Activated naive CD8-positive, alpha-beta T cell treated with anti-CD3 and anti-CD28 coated beads for 36 hours (primary cell): ENCODE results near the gene PPIF. TPM values are rescaled to one million over a fixed set of nuclear protein-coding genes. Genes with fewer than 3 reads are reported as not detected.

Source experiments
- DNase-seq: peaks from one replicate; pipeline ENCODE4 v3.0.0; 2021
- H3K27ac Mint-ChIP-seq: one replicate; pipeline ENCODE4 v1.8.0; 2022; ENCODE audit warnings: mild to moderate bottlenecking, moderate library complexity, mixed read lengths
- H3K27me3 Mint-ChIP-seq: one replicate; pipeline ENCODE4 v1.8.0; 2022; ENCODE audit warnings: mild to moderate bottlenecking, mixed read lengths
- H3K36me3 Mint-ChIP-seq: one replicate; pipeline ENCODE4 v1.8.0; 2021; ENCODE audit warnings: mild to moderate bottlenecking, mixed read lengths
- H3K4me1 Mint-ChIP-seq: one replicate; pipeline ENCODE4 v1.8.0; 2021; ENCODE audit warnings: mixed read lengths
- H3K4me3 Mint-ChIP-seq: one replicate; pipeline ENCODE4 v1.8.0; 2022; ENCODE audit warnings: mild to moderate bottlenecking, moderate library complexity, mixed read lengths
- H3K9me3 Mint-ChIP-seq: one replicate; pipeline ENCODE4 v1.8.0; 2022; ENCODE audit warnings: mixed read lengths
- total RNA-seq, 2 experiments: library from RNA; stranded (reverse); gene quantifications; one replicate each; pipeline ENCODE4 v1.2.3, GENCODE V29; 2021

Gene PPIF
- total RNA-seq, 2 experiments from 2014 or later, result 163 to 176 TPM

- H3K4me1 Mint-ChIP-seq, result no peaks in the 10 kb centered on the region
- H3K9me3 Mint-ChIP-seq, result no peaks in the 10 kb centered on the region
- H3K4me3 Mint-ChIP-seq, result no peak overlapping the region
- DNase-seq, result no peak
- peaks cover 4% of the 10 kb centered on the region for H3K27me3 Mint-ChIP-seq
- no peak overlapping the region for H3K27ac Mint-ChIP-seq
- no peaks in the 10 kb centered on the region for H3K36me3 Mint-ChIP-seq
Observed at GRCh38 chr10:79397575-79398303, 50.5 kb downstream of the PPIF start.

GRCh38 chr10:79398642-79399041 lies 51.4 kb downstream of the PPIF start:
- Mint-ChIP-seq H3K4me3 (no peak overlapping the region), H3K9me3 (no peaks in the 10 kb centered on the region), H3K27ac (no peak overlapping the region), H3K4me1 (no peaks in the 10 kb centered on the region), H3K27me3 (peaks cover 7% of the 10 kb centered on the region), H3K36me3 (no peaks in the 10 kb centered on the region)
- DNase-seq, result no peak

DNA sequence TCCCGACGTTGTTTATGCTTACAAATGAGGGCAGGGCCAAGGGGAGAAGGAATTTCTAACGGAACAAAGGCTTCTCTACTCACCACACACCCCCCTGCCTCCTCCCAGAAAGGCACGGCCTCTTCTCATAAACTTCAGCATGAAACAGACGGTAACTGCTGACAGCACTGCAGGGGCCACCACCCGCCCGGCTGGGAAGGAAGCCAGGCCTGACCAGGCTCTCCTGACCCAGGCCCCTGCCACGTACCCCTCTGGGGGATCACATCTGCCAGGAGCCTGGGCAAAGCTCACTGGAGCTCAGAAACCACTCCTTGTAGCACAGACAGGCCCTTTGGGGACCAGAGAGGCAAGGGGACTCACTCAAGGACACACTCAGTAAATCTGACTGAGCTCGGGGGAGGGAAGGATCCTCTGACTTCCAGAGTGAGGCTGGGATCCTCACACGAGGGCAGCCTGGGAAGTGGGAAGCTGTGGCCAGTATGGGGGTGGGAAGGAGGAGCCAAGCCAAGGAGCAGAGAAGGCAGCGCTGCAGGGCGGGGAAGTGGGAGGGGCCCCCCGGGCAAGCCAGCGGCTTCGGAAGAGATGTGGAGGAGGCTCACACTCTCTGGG lies 52.1 kb downstream of the PPIF start:
- H3K9me3 Mint-ChIP-seq, result no peaks in the 10 kb centered on the region
- no peaks in the 10 kb centered on the region for H3K4me1 Mint-ChIP-seq
- H3K36me3 Mint-ChIP-seq, result no peaks in the 10 kb centered on the region
- no peak for DNase-seq
- H3K27me3 Mint-ChIP-seq, result peaks cover 7% of the 10 kb centered on the region
- no peak overlapping the region for H3K27ac Mint-ChIP-seq
- H3K4me3 Mint-ChIP-seq, result no peak overlapping the region

- H3K9me3 Mint-ChIP-seq, result no peaks in the 10 kb centered on the region
- H3K4me1 Mint-ChIP-seq, result no peaks in the 10 kb centered on the region
- peaks cover 7% of the 10 kb centered on the region for H3K27me3 Mint-ChIP-seq
- H3K4me3 Mint-ChIP-seq, result no peak overlapping the region
- H3K36me3 Mint-ChIP-seq, result no peaks in the 10 kb centered on the region
- DNase-seq, result peak; percentile 62
- H3K27ac Mint-ChIP-seq, result no peak overlapping the region
Observed at GRCh38 chr10:79400146-79401004, 53.1 kb downstream of the PPIF start.

- H3K4me1 Mint-ChIP-seq, result no peaks in the 10 kb centered on the region
- H3K9me3 Mint-ChIP-seq, result no peaks in the 10 kb centered on the region
- no peak overlapping the region for H3K27ac Mint-ChIP-seq
- no peaks in the 10 kb centered on the region for H3K36me3 Mint-ChIP-seq
- H3K4me3 Mint-ChIP-seq, result no peak overlapping the region
- DNase-seq, result no peak
- H3K27me3 Mint-ChIP-seq, result peaks cover 7% of the 10 kb centered on the region
Observed at GRCh38 chr10:79401015-79401921, 54.0 kb downstream of the PPIF start.

- Mint-ChIP-seq H3K27ac (no peak overlapping the region), H3K4me3 (no peak overlapping the region), H3K9me3 (no peaks in the 10 kb centered on the region), H3K36me3 (no peaks in the 10 kb centered on the region), H3K4me1 (no peaks in the 10 kb centered on the region), H3K27me3 (peaks cover 7% of the 10 kb centered on the region)
- no peak for DNase-seq
Observed at GRCh38 chr10:79402625-79402946, 55.3 kb downstream of the PPIF start.

DNA sequence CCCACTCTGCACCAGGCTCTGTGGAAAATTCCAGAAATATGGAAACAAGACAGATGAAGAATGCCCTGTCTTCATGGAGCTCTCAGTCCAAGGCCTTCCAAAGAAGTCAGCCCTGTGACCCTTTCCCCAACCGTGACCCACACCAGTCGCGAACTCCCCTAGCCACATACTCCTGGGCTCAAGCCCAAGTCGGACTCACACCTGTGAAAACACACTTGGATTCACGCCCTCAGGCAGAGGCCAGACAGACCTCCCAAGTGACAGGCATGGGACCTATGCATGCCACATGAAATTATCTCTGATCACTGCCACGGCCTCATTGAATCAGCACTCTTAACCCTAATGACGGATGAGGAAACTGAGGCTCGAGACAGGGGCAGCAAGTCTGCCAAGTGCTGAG lies 55.7 kb downstream of the PPIF start:
- no peak overlapping the region for H3K27ac Mint-ChIP-seq
- H3K36me3 Mint-ChIP-seq, result no peaks in the 10 kb centered on the region
- peaks cover 7% of the 10 kb centered on the region for H3K27me3 Mint-ChIP-seq
- no peaks in the 10 kb centered on the region for H3K4me1 Mint-ChIP-seq
- DNase-seq, result no peak
- no peaks in the 10 kb centered on the region for H3K9me3 Mint-ChIP-seq
- no peak overlapping the region for H3K4me3 Mint-ChIP-seq

- Mint-ChIP-seq H3K9me3 (no peaks in the 10 kb centered on the region), H3K27ac (no peak overlapping the region), H3K27me3 (peaks cover 7% of the 10 kb centered on the region)
Observed at GRCh38 chr10:79403441-79404230, 56.4 kb downstream of the PPIF start.

GRCh38 chr10:79404231-79404609 lies 57.0 kb downstream of the PPIF start:
- peaks cover 7% of the 10 kb centered on the region for H3K27me3 Mint-ChIP-seq
- H3K27ac Mint-ChIP-seq, result no peak overlapping the region
- H3K4me3 Mint-ChIP-seq, result no peak overlapping the region
- no peaks in the 10 kb centered on the region for H3K4me1 Mint-ChIP-seq
- DNase-seq, result no peak
- no peaks in the 10 kb centered on the region for H3K9me3 Mint-ChIP-seq
- no peaks in the 10 kb centered on the region for H3K36me3 Mint-ChIP-seq

More at GRCh38 chr10:79403441-79404230, 56.4 kb downstream of the PPIF start:
- Mint-ChIP-seq H3K4me3 (no peak overlapping the region), H3K36me3 (no peaks in the 10 kb centered on the region), H3K4me1 (no peaks in the 10 kb centered on the region)
- no peak for DNase-seq

GRCh38 chr10:79404690-79405131 lies 57.4 kb downstream of the PPIF start:
- peaks cover 4% of the 10 kb centered on the region for H3K27me3 Mint-ChIP-seq
- DNase-seq, result no peak
- H3K4me3 Mint-ChIP-seq, result no peak overlapping the region
- no peak overlapping the region for H3K27ac Mint-ChIP-seq
- H3K9me3 Mint-ChIP-seq, result no peaks in the 10 kb centered on the region
- no peaks in the 10 kb centered on the region for H3K4me1 Mint-ChIP-seq
- no peaks in the 10 kb centered on the region for H3K36me3 Mint-ChIP-seq

Other genes starting within 250 kb of the PPIF start
- gene ZCCHC24, start 98.2 kb downstream of the PPIF start, total RNA-seq, result under 1 TPM; 0.78 to 0.80 TPM
- gene EIF5AL1, start 165.1 kb downstream of the PPIF start, total RNA-seq, result 1 to 10 TPM; 2.9 to 3.1 TPM
- not detected for gene SFTPA2, start 212.9 kb downstream of the PPIF start, total RNA-seq